Common myeloid progenitor, CD34-positive (primary cell): Measurements from ENCODE around the gene DGCR6L.
"Not testable (repeated sequence)": the region's sequence is repeated elsewhere in the genome, so short reads cannot be mapped to it uniquely, and the experiment has no call there.

ENCODE experiments used
- CTCF ChIA-PET: fragments of 350-600 bp; sonication (Branson Sonifier 250); formaldehyde crosslinking; loops from one replicate; lab custom pipeline; 2021; ENCODE audit warnings: antibody characterized with exemption; lab: Charles Lee
- POLR2A ChIA-PET: fragments of 350-600 bp; sonication (Branson Sonifier 250); formaldehyde crosslinking; loops from one replicate; lab custom pipeline; 2021; ENCODE audit warnings: antibody characterized with exemption; lab: Charles Lee
- DNase-seq, 3 donors: peaks; one replicate each; pipeline versions ENCODE4 v3.0.0 to v3.0.0-alpha.2; 2013
- H3K27ac ChIP-seq, 2 experiments: 1 replicate in 1 of 2; 2 replicates in 1 of 2; pipeline ENCODE4 v1.7.0; 2013; ENCODE audit warnings: inconsistent platforms in 2 of 2, low read length in 2 of 2, mild to moderate bottlenecking in 2 of 2, low read depth in 1 of 2, moderate library complexity in 1 of 2; ENCODE audit not compliant: severe bottlenecking in 2 of 2, insufficient read depth in 1 of 2, poor library complexity in 1 of 2
- H3K27me3 ChIP-seq, 5 experiments: replicated peaks in 2 of 5; 1 replicate in 3 of 5; 2 replicates in 2 of 5; pipeline versions ENCODE4 v1.6.1 to v1.7.0; 2013; ENCODE audit warnings: low read length in 4 of 5, mild to moderate bottlenecking in 2 of 5, moderate library complexity in 2 of 5, inconsistent platforms in 1 of 5; ENCODE audit not compliant: insufficient read depth in 5 of 5, control insufficient read depth in 4 of 5
- H3K36me3 ChIP-seq, 4 experiments: 1 replicate in 2 of 4; 2 replicates in 2 of 4; pipeline versions ENCODE4 v1.6.1 to v1.7.0; 2013; ENCODE audit warnings: low read length in 3 of 4, control low read depth in 1 of 4, mild to moderate bottlenecking in 1 of 4; ENCODE audit not compliant: control insufficient read depth in 4 of 4, insufficient read depth in 4 of 4
- H3K4me1 ChIP-seq, 4 experiments: 1 replicate in 3 of 4; 2 replicates in 1 of 4; pipeline versions ENCODE4 v1.6.1 to v1.7.1; 2013; ENCODE audit warnings: low read length in 3 of 4, mild to moderate bottlenecking in 3 of 4, control low read depth in 1 of 4, inconsistent platforms in 1 of 4, moderate library complexity in 1 of 4; ENCODE audit not compliant: control insufficient read depth in 4 of 4, insufficient read depth in 4 of 4; ENCODE audit errors: control extremely low read depth in 1 of 4
- H3K4me3 ChIP-seq, 7 experiments: 1 replicate in 4 of 7; 2 replicates in 3 of 7; pipeline versions ENCODE4 v1.5.1 to v1.7.0; 2013; ENCODE audit warnings: mild to moderate bottlenecking in 7 of 7, low read length in 6 of 7, moderate library complexity in 6 of 7, inconsistent platforms in 2 of 7, low read depth in 2 of 7, control low read depth in 1 of 7; ENCODE audit not compliant: insufficient read depth in 4 of 7, control insufficient read depth in 1 of 7; ENCODE audit errors: extremely low read depth in 1 of 7
- H3K9me3 ChIP-seq, 5 experiments: 1 replicate in 4 of 5; 2 replicates in 1 of 5; pipeline versions ENCODE4 v1.6.1 to v1.7.1; 2013; ENCODE audit warnings: low read length in 4 of 5, mild to moderate bottlenecking in 2 of 5, inconsistent platforms in 1 of 5, low read depth in 1 of 5, moderate library complexity in 1 of 5; ENCODE audit not compliant: control insufficient read depth in 4 of 5, insufficient read depth in 2 of 5; ENCODE audit errors: control extremely low read depth in 1 of 5
- WGBS: methylation state at CpG from one replicate; pipeline ENCODE4 v1.1.5; 2013; ENCODE audit not compliant: insufficient coverage; 5-methylcytosine and 5-hydroxymethylcytosine counted together

Gene DGCR6L

DNA sequence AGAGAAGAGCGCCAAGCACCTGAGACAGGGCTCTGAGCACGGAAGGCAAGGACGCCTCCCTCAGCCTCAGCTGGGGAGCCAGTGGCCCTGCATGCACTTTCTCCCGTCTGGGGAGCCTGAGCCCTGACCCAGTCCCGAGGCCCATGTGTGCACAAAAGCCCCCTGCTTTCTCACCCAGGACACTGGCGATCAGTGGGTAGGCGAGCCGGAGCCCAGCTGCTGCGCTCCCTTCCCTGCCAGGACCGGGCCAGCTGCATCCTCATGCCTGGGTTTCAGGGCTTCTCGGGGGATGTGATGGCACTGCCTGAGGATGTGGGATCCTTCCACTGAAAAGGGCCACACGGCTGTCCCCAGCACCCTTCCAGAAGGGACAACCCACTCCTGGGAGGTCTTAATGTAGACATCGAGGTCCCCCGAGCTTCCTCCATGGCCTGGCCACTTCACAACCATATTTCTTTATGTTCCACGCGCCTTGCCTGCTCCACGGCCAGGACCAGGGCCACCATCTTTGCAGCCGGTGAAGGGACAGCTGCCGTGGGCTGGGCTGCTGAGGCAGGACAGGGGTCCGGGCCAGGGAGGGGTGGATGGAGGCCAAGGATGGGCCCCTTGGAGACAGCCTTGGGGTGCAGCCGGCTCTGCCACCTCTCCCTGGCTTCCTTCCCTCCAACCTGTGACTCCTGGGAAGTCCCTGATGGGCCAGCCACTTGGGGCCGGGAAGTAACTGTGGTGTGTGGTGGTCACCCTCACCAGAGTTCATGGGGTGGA, 41.0 kb downstream of the DGCR6L start:
- H3K36me3 ChIP-seq, POLR2A ChIA-PET, H3K27ac ChIP-seq, H3K4me1 ChIP-seq, H3K27me3 ChIP-seq, H3K4me3 ChIP-seq, H3K9me3 ChIP-seq, CTCF ChIA-PET, DNase-seq: not testable (repeated sequence)
- 100% methylated on average over 5 of the region's 22 CpGs for WGBS

DNA sequence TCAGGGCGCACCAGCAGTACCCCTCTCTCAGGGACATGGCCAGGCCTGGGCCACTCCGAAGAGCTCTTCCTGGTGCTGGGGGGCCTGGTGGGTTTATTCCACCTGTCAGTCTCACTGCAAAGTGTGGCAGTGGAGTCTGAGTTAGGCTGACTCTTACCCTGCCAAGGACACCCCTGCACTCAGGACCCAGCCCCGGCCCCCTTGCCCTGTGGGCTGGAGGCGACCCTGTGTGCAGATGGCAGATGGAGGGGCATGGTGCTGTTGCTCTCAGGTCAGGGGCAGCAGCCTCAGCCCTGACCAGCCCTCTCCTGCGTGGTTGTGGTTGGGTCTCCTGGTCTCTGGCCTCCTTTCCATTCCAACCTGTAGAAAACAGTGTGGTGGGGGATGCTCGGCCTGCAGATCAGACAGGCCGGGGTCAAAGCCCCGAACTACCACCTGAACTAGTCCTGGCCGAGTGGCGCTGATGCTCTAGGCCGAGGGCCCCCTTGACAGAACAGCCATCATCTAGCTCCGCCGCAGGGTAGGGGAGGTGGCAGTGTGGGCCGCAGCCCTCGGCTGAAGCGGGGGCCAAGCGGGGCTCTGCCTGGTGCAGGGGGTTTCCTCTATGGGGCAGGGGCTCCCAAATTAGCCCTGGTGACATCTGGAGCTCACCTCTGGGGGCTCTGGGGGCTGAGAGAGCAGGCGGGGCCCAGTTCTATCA, 41.8 kb downstream of the DGCR6L start:
- DNase-seq, H3K36me3 ChIP-seq, H3K27me3 ChIP-seq, H3K9me3 ChIP-seq, H3K4me1 ChIP-seq, H3K27ac ChIP-seq, H3K4me3 ChIP-seq, POLR2A ChIA-PET: not testable (repeated sequence)
- CTCF ChIA-PET = interaction anchor here (1.0 kb wide), 1 partner anchor 34 kb away, joined by 3 read pairs; no protein-coding TSS in a partner anchor
- WGBS = 100% methylated on average over 5 of the region's 18 CpGs

DNA sequence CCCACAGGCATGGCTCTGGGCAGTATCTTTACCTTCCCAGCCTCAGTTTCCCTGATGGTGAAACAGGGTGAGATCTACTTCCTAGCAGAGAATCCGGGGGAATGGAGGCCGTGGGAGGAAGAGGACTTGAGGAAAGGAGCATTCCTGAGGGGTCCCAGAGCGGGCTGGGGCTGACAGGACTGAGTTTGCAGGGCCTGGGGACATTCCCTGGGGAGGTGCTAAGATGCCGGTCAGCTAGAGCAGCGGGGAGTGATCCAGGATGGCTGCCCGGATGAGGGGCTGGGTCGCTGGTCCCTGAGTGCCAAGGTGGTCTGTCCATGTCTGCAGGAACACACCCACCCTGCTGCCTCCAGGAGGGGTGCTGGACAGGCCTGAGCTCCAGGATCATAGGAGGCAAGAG, 43.4 kb downstream of the DGCR6L start:
- H3K27me3 ChIP-seq = no peaks in the 10 kb centered on the region
- 96% methylated on average over 6 of the region's 7 CpGs for WGBS
- H3K9me3 ChIP-seq = no peaks in the 10 kb centered on the region
- no peak for DNase-seq
- peaks cover 0 to 3% (median under 1%) of the 10 kb centered on the region in 4 experiments for H3K4me1 ChIP-seq
- no peaks in the 10 kb centered on the region for H3K36me3 ChIP-seq
- ChIA-PET POLR2A (no interaction called here), CTCF (no interaction called here)
- no peak overlapping the region for H3K27ac ChIP-seq
- no peak overlapping the region for H3K4me3 ChIP-seq

DNA sequence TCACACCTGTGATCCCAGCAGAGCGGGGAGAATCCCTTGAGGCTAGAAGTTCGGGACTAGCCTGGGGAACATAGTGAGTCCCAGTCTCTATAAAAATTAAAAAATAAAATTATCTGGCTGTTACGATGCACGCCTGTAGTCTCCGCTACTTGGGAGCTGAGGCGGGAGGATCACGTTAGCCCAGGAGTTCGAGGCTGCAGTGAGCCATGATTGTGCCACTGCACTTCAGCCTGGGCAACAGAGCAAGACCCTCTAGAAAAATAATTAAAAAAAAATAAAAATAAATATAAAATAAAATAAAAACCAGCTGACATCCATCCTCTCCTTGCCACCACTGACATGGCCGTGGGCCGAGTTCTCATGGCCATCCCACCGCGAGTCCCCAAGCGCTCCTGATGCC, 44.0 kb downstream of the DGCR6L start:
- Histone ChIP-seq H3K4me3 (no peak overlapping the region), H3K27ac (no peak overlapping the region), H3K27me3 (no peaks in the 10 kb centered on the region), H3K9me3 (no peaks in the 10 kb centered on the region), H3K4me1 (peaks cover 0 to 3% (median under 1%) of the 10 kb centered on the region in 4 experiments), H3K36me3 (no peaks in the 10 kb centered on the region)
- DNase-seq = no peak
- ChIA-PET POLR2A (no interaction called here), CTCF (no interaction called here)
- 95% methylated on average over 12 of the region's 13 CpGs for WGBS

DNA sequence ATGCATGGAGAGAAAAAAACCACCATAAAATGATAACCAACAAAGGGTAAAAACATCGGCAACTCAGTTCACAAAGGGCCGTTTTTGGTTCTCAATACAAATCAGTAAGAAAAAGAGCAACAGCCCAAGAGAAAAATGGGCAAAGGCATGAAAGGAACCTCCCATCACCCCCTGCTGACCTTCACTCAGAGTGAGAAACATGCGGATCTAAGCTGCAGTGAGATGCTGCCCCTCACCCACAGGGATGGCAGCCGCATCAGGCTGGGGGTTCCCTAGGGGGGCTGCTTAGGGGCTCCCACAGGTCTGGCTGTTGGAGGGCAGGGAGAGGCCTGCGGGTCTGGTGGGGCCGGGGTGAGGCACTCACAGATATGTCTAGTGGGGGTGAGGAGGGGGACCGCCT, 44.5 kb downstream of the DGCR6L start:
- H3K27me3 ChIP-seq, H3K4me3 ChIP-seq, DNase-seq, POLR2A ChIA-PET, H3K27ac ChIP-seq, H3K4me1 ChIP-seq, H3K9me3 ChIP-seq, CTCF ChIA-PET, H3K36me3 ChIP-seq: not testable (repeated sequence)
- whole genome bisulfite sequencing = 100% methylated on average over 1 of the region's 7 CpGs

DNA sequence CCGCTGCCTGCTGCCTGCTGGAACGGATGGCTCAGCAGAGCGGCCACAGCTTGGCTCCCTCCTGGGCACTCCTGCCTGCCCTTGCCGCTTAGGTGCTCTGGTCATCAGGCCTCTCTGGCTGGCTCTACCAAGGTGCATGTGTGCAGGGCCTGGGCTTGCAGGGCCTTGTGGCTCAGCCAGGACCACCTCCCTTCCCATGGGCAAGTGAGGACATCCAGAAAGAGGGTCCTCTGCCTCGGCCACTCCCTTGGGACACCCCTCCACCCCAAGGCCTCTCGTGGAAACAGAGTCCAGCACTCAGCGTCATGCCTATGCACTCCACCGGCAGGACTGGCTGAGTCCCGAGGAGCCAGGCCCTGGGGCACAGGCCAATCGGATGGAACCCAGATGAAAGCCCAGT, 45.5 kb downstream of the DGCR6L start:
- CTCF ChIA-PET, H3K27ac ChIP-seq, H3K4me3 ChIP-seq, H3K4me1 ChIP-seq, H3K36me3 ChIP-seq, H3K27me3 ChIP-seq, DNase-seq, POLR2A ChIA-PET, H3K9me3 ChIP-seq: not testable (repeated sequence)
- WGBS = 96% methylated on average over 6 of the region's 10 CpGs

DNA sequence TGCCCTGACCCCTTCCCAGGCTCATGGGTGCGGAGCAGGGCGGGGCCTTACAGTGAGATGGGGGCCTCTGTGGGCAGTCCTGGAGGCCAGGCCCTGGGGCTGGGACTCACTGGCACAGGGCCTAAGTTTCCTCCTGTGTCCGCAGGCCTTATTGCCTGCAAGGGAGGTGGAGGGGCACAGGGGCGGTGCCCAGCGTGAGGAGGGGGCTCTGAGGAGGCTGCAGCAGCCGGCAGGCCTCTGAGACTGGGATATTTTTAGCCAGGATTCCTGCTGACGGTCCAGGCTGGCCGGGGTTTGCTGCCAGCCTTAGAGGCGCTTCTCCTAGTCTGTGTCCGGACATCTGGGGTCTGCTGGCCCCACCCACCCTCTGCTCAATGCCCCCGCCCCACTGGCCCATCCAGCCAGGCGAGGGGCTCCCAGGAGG, 46.1 kb downstream of the DGCR6L start:
- H3K9me3 ChIP-seq = no peaks in the 10 kb centered on the region
- ChIA-PET POLR2A (no interaction called here), CTCF (no interaction called here)
- peaks cover 0 to 4% (median 2%) of the 10 kb centered on the region in 4 experiments for H3K4me1 ChIP-seq
- no peaks in the 10 kb centered on the region for H3K36me3 ChIP-seq
- H3K27me3 ChIP-seq = no peaks in the 10 kb centered on the region
- no peak for DNase-seq
- 100% methylated on average over 8 of the region's 12 CpGs for WGBS
- H3K4me3 ChIP-seq = no peak overlapping the region
- H3K27ac ChIP-seq = no peak overlapping the region
